HuH-7.5 (cell line): ENCODE measurements around the gene GJA4.
"Not testable (repeated sequence)": the region's sequence is repeated elsewhere in the genome, so short reads cannot be mapped to it uniquely, and the experiment has no call there.

Experiments used
- DNase-seq: peaks from one replicate; pipeline ENCODE4 v3.0.0; 2011; ENCODE audit warnings: low spot score

Gene GJA4

GRCh38 chr1:34770891-34771504, 21.8 kb upstream of the GJA4 start:
- no peak for DNase-seq

GRCh38 chr1:34771573-34772371, 21.0 kb upstream of the GJA4 start:
- no peak for DNase-seq

GRCh38 chr1:34773114-34773513, 19.7 kb upstream of the GJA4 start:
- DNase-seq, result not testable (repeated sequence)

GRCh38 chr1:34774957-34775356, 17.8 kb upstream of the GJA4 start:
- no peak for DNase-seq

GRCh38 chr1:34776911-34777310, 15.9 kb upstream of the GJA4 start:
- no peak for DNase-seq

- no peak for DNase-seq
Observed at GRCh38 chr1:34777519-34778321, 15.1 kb upstream of the GJA4 start.

- DNase-seq, result no peak
Observed at GRCh38 chr1:34778381-34778780, 14.4 kb upstream of the GJA4 start.

- DNase-seq, result no peak
Observed at GRCh38 chr1:34779005-34779404, 13.8 kb upstream of the GJA4 start.

GRCh38 chr1:34779526-34779925, 13.3 kb upstream of the GJA4 start:
- no peak for DNase-seq

GRCh38 chr1:34779962-34780361, 12.8 kb upstream of the GJA4 start:
- DNase-seq, result no peak

GRCh38 chr1:34780528-34780927, 12.3 kb upstream of the GJA4 start:
- DNase-seq, result no peak

- DNase-seq, result no peak
Observed at GRCh38 chr1:34781071-34781843, 11.5 kb upstream of the GJA4 start, which contains the start of gene GJB3. Gene GJB3, plus strand, starts transcription at chr1:34781214. Its CDS starts 3,549 bp downstream, at chr1:34784763.

- DNase-seq, result peak; percentile 37
Observed at GRCh38 chr1:34781844-34782391, 10.9 kb upstream of the GJA4 start.

- DNase-seq, result no peak
Observed at GRCh38 chr1:34784751-34785221, 8.0 kb upstream of the GJA4 start.

GRCh38 chr1:34785231-34785874, 7.4 kb upstream of the GJA4 start:
- no peak for DNase-seq

GRCh38 chr1:34785875-34786470, 6.8 kb upstream of the GJA4 start:
- no peak for DNase-seq

GRCh38 chr1:34786521-34787325, 6.1 kb upstream of the GJA4 start:
- peak; percentile 81 for DNase-seq

GRCh38 chr1:34787461-34788420, 5.1 kb upstream of the GJA4 start:
- DNase-seq, result no peak

GRCh38 chr1:34790985-34791384, 1.8 kb upstream of the GJA4 start:
- no peak for DNase-seq
